Fibroblast of skin of right biceps (primary cell): ENCODE data around the gene SIGLEC12.

Experiments
- DNase-seq: peaks from one replicate; pipeline ENCODE4 v3.0.0-alpha.2; 2013

The SIGLEC12 gene

GRCh38 chr19:51501594-51502263 is at the start of gene SIGLEC12:
Gene SIGLEC12, minus strand, starts transcription at chr19:51501800. Its CDS starts 67 bp downstream, at chr19:51501733.
- no peak for DNase-seq

GRCh38 chr19:51550848-51551672 is 49.5 kb upstream of the SIGLEC12 start:
- DNase-seq, result no peak

DNA sequence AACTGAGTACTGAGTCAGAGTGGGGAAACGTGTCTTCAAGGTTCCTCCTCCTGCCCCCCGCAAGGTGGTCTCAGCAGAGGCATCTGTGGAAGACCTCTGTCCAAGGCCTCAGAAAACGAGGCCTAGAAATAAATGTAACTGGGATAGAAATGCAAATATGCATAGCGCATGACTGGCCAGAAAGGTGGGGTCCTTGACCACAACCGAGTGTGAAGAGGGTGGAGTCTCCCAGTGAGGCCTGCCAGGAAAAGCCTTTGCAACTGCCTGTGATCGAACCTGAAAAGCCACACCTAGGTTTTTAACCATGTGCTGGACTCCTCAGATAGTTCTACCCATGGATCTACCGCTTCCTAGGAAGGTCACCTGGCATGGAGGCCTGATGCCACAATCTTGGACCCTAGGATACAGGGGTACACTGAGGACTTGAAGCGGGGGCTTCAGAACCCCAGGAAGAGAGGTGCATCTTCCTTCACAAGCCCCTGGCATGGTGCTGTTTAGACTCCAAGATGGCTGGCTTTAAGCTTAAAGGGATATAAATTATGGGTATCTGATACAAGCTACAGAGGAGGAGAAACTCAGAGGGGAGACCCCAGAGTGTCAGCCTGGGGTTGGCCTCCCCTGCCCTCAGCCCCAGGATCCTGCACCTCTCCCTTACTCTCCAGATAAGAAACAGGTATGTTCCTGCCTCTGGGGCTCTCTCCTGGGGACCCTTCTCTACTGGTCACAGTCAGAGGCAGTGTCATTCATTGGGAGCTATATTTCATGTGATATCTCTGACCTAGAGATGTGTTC is 48.1 kb upstream of the SIGLEC12 start:
- no peak for DNase-seq

DNA sequence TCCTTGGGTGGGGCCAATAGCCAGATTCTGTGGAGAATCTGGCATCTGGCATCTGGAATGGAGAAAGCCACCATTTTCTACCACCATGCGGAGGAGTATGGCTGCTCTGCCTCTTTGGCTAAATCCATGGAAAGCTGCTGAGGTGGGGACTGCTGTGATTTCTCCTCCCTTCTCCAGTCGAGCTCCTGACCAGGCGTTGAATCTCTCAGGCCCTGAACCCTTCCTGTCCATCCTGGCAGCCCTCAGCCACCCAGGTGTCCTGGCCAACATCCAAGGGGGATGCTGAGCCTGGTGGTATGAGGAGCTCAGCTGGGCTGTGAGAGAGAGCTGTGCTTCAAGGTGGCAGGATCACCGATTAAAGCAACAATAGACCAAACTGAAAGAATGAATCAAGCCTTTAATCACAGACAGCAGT is 47.3 kb upstream of the SIGLEC12 start:
- no peak for DNase-seq

- no peak for DNase-seq
Measured at GRCh38 chr19:51548213-51548651, 46.6 kb upstream of the SIGLEC12 start.

DNA sequence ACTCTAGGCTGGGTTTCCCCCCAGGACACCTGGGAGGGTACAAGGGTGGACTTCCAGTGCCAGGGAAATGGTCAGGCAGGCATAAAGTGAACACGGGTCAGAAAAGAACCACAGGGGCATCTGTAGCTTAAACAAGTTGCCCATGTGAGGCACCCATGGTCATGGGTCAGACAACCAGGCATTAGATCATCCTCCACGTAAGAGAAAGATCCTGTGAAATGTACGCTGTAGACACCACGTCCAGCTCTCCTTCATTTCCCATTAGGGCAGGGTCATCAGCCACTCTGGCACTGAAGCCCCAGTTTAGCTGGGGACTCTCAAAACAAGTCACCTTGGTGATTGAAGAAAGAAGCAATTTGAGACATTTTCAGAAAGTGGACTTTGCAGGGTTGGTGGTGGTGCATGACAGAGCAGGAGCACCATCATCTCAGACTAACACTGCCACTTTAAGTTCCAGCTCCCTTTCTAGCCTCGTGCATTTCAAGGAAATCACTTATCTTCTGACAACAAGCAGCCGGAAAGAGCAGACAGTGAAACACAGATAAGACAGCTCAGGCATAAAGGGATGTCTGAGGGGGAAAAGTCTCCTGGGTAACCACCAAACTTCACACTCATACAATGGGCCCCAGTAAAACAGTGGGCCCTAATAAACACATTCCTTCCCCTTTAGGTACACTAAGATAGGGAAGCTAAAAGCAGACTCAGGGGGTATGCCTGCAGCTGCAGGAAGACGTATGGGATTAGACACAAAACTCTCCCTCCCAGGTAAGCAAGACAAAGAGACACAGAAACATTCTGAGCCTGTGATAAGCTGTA is 46.0 kb upstream of the SIGLEC12 start:
- DNase-seq, result no peak

DNA sequence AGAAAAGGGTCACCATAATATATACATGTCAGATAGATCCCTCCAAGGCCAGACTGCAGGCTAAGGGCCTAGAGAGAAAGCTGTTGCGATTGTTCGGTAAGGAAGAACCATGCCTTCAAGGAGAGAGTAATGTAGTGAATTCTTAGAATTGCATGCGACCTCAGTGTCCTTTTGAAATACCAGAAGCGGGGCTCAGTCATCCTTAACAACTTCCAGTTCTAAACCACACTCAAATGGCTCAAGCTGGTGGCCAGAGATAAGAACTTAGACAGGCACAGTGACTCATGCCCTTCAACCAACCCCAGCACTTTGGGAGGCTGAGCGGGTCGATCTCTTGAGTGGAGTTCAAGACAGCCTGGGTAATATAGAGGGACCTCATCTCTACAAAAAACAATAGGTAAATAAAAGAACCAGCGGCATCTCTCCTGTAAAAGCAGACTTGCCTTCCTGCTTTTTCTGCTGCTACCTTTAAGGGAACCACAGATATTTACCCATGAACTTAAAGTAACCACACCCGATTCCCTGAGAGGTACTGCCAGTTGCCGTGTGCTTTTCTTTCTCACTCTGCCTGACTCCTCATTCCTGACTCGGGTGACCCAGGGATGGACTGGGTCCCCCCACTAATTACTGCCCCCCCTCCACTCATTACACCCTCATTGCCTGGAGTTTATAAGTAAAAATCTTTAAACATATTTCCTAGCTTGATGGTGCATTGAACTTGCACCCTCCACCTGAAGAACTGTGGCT is 45.2 kb upstream of the SIGLEC12 start:
- DNase-seq, result peak; percentile 10

- DNase-seq, result no peak
Measured at GRCh38 chr19:51546107-51546649, 44.6 kb upstream of the SIGLEC12 start.

DNA sequence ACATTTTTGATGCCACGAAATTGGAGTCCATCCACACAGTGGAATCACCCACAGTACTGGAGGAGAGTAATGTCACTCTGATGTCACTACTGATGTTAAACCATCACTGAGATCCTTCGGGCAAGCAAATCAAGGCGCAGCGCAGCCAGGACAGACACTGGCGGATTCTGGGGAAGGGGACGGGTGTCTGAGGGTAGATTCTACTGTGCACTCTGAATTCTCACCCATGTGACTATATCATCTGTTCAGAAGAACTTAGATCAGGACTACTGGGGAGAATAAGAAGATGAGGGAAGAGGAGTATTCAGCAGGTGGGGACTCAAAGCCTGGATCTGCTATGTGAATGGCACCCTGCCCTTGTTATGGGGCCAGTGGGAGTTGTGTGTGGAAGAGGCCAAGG is 42.4 kb upstream of the SIGLEC12 start:
- no peak for DNase-seq

GRCh38 chr19:51542699-51543098 is 41.1 kb upstream of the SIGLEC12 start:
- DNase-seq, result no peak

- DNase-seq, result no peak
Measured at GRCh38 chr19:51541458-51542357, 40.1 kb upstream of the SIGLEC12 start.

DNA sequence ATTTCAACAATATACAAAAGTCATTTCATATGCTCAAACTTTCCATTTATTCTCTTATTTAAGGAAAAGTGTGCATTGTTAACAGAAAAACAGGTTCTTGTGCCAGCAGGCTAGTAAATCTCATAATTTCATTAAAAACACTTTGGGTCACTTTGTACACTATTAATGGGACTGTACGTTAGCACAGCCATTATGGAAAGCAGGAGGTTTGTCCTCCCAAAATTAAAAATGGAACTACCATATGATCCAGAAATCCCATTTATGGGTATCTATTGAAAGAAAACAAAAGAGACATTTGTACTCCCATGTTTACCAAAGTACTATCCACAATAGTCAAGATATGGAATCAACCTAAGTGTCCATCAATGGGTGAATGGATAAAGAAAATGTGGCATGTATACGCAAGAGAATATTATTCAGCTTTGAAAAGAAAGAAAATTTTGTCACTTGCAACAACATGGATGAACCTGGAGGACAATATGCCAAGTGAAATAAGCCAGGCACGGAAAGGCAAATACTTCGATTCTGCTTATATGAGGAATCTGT is 38.3 kb upstream of the SIGLEC12 start:
- no peak for DNase-seq

DNA sequence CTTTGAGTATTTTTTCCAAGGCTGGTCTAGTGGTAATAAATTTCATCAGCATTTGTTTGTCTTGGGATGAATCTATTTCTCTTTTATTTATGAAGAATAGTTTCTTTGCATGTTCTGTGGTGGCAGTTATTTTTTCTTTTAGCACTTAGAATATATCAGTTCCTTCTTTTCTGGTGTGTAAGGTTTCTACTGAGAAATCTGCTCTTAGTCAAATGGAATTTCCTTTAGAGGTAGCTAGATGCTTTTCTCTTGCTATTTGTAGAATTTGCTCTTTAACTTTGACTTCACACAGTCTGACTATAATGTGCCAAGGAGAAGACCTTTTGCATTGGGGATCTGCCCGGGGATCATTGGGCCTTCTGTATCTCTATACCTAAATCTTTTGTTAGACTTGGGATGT is 33.9 kb upstream of the SIGLEC12 start:
- no peak for DNase-seq

DNA sequence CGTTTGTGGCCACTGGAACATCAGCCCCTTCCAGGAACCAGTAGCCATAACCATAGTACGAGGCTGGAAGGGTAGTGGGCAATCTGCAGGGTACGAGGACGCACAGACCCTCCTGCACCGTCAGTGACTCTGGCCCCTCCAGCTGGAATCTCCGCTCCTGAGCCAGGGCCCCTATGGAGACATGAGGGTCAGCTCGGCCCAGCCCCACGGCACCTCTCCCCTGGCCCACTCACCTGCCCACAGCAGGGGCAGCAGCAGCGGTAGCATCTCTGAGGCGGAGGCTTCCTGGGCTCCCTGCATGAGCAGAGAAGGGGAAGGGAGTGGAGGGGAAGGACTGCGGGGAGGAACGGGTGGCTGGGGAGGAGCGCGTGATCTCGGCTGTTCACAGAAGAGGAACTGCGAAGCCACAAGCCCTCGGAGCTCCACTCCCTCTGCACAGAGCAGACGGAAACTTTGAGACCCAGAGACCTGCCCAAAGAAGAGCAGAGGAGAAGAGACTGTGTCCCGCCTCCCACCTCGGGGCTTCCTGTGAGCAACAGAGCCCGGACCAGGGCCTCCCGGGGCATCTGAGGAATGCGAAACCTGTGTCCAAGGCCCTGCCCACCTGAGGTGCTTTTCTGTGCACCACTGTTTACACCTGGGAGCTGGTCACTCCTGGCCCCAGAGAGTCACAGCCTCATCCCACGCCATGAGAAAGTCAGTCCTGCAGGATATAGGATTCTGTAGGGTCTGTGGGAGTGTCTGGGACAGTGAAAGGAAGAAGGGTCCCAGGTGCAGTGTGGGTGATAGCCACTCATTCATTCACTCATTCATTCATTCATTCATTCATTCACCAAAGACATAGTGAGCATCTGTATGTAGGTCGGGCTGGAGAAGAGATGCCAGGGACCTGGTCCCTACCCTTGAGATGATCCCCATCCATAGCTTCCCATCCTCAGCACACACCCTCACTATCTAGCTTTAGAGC is 30.0 kb upstream of the SIGLEC12 start, which contains the start of gene SIGLEC6:
Gene SIGLEC6, minus strand, starts transcription at position 322 of the 967 bp plus-strand sequence. Its CDS starts 22 bp downstream, at position 300.
- DNase-seq, result no peak

DNA sequence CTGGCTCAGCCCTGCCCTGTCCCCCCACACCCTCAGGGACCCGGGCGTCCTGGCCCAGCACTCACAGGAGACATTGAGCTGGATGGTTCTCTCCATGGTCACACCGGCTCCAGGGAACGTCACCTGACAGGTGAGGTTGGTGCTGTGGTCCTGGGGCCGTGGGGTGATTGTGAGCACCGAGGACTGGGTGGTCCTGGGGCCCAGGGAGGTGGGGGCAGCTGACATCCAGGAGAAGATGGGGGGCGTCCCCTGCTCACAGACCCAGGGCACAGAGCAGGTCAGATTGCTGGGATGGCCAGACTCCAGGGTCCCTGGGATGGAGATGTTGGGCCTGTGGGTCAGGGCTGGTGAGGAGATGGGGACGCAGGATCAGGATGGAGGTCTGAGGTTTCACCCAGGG is 29.0 kb upstream of the SIGLEC12 start:
- no peak for DNase-seq

DNA sequence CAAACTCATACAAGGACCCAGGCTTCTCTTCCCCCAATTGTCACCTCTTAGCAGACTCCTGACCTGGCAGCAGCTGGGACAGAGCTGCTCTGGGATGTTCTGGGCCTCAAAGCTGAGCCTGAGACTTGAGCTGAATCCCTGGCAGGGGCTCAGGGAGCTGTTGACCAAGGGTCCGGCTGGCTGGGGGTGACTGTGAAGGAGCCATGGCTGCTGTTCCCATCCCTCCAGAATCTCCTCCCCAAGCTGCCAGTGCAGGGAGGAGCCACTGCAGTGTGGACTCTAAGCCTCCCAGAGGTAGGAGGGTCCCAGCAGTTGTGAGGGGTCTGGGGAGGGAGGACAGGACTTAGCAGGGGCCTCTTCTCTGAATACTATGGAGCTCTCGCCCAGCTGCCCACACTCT is 27.7 kb upstream of the SIGLEC12 start:
- no peak for DNase-seq

GRCh38 chr19:51525651-51526050 is 24.1 kb upstream of the SIGLEC12 start:
- no peak for DNase-seq

DNA sequence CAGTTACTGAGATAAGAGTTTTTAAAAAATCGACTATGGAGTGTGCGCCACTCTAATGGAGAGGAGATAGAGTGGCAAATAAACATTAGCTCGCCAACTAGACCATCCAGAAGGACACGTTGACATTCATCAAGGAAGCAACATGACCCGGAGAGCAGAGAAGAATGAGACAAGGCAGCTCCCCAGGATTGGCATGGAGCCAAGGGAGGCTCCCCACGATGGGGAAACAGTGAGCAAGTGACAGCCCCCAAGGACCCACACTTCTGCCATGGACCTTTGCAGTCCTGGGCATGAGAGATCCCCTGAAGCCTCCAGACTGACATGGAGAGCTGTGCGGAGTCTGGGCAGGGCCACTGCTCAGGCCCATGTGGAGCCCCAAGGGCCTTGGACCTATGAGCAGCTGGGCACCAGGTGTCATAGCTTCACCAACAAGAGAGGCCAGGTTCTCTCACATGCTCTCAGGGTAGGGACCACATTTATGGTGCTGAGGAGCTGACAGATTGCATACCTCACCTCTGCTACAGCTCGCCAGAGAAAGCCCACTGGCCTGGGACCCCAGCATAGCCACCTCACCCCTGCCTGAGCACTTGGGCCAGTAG is 23.2 kb upstream of the SIGLEC12 start:
- no peak for DNase-seq
